Osteocyte (in vitro differentiated cells): ENCODE measurements around the gene ERH. TPM values are rescaled to one million over a fixed set of nuclear protein-coding genes. Genes with fewer than 3 reads are reported as not detected.

ENCODE experiments used
- DNase-seq: peaks from one replicate; pipeline ENCODE4 v3.0.0; 2021; ENCODE audit warnings: mixed read lengths; ENCODE audit not compliant: unreplicated experiment; ENCODE audit errors: extremely low spot score
- H3K27ac Mint-ChIP-seq: one replicate; pipeline ENCODE4 v1.8.0; 2021; ENCODE audit warnings: mild to moderate bottlenecking, mixed read lengths; ENCODE audit not compliant: unreplicated experiment
- H3K27me3 Mint-ChIP-seq: one replicate; pipeline ENCODE4 v1.8.0; 2021; ENCODE audit warnings: mixed read lengths; ENCODE audit not compliant: unreplicated experiment
- H3K36me3 Mint-ChIP-seq: one replicate; pipeline ENCODE4 v1.8.0; 2021; ENCODE audit warnings: mixed read lengths; ENCODE audit not compliant: unreplicated experiment
- H3K4me1 Mint-ChIP-seq: one replicate; pipeline ENCODE4 v1.8.0; 2021; ENCODE audit warnings: mixed read lengths; ENCODE audit not compliant: unreplicated experiment
- H3K4me3 Mint-ChIP-seq: one replicate; pipeline ENCODE4 v1.8.0; 2021; ENCODE audit warnings: mild to moderate bottlenecking, moderate library complexity, mixed read lengths; ENCODE audit not compliant: unreplicated experiment
- H3K9me3 Mint-ChIP-seq: one replicate; pipeline ENCODE4 v1.8.0; 2021; ENCODE audit warnings: mixed read lengths; ENCODE audit not compliant: unreplicated experiment
- CTCF ChIP-seq: fragments of 200-600 bp; sonication (generic); IDR thresholded peaks from 2 replicates; pipeline ENCODE4 v1.5.0; 2021; ENCODE audit warnings: antibody characterized with exemption, mild to moderate bottlenecking, moderate library complexity
- total RNA-seq: library from RNA; stranded (reverse); gene quantifications from 2 replicates; pipeline ENCODE4 v1.2.1, GENCODE V29; 2021

Gene ERH
- total RNA-seq, 1 donor from 2014 or later = 211 TPM

DNA sequence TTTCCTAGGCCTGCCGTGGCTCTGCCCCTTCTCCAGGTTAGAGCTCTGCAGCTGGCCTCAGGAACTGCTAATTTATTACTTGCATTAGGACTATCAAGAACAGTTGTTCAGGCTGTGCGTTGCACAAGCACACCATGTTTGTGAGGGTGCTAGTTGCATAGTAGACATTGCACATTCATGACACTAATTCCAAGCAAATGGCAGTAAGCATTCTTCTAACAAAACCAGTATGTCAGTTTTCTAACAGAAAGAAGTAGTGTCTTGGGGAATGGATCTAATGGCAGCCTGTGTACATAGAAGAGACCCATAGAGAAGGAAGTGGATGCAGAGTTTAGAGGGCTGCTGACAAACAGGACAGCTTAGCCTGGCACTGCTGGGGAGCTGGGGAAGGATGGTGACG is 53.9 kb downstream of the ERH start:
- H3K9me3 Mint-ChIP-seq = no peaks in the 10 kb centered on the region
- DNase-seq = no peak
- H3K4me1 Mint-ChIP-seq = no peaks in the 10 kb centered on the region

DNA sequence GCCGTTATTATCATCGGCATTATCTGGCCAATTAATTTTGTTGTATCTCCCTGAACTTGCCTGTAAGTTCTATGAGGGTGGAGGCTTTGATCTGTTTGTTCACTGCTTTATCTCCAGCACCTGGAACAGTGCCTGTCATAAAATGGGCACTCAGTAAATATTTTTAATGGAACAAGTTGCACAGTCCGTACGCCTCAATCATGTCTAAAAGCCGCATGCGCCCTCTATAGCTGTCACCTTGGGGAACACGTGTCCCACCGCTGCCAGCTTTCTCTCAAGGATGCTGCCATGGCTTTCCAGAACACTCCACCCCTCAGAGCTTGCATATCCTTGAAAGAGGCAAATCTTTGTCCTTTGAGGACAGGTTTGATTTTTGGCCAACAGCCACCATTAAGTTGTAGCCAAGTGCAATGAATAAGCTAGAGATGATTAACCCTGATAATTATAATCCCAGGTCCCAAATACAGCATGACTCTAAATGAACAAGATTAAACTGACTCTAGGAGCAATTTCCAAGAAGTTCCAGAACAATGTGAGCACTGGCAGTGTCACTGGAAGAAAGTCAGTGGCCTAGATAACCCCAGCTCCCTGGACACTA is 55.1 kb downstream of the ERH start:
- DNase-seq = no peak
- H3K9me3 Mint-ChIP-seq = no peaks in the 10 kb centered on the region
- H3K27me3 Mint-ChIP-seq = no peaks in the 10 kb centered on the region
- H3K36me3 Mint-ChIP-seq = no peaks in the 10 kb centered on the region
- no peak overlapping the region for H3K4me3 Mint-ChIP-seq
- TF ChIP-seq CTCF = no peak
- H3K27ac Mint-ChIP-seq = no peak overlapping the region
- no peaks in the 10 kb centered on the region for H3K4me1 Mint-ChIP-seq

More for the DNA sequence above, 53.9 kb downstream of the ERH start:
- Mint-ChIP-seq H3K4me3 (no peak overlapping the region), H3K36me3 (no peaks in the 10 kb centered on the region), H3K27me3 (no peaks in the 10 kb centered on the region), H3K27ac (no peak overlapping the region)
- no peak for TF ChIP-seq CTCF

DNA sequence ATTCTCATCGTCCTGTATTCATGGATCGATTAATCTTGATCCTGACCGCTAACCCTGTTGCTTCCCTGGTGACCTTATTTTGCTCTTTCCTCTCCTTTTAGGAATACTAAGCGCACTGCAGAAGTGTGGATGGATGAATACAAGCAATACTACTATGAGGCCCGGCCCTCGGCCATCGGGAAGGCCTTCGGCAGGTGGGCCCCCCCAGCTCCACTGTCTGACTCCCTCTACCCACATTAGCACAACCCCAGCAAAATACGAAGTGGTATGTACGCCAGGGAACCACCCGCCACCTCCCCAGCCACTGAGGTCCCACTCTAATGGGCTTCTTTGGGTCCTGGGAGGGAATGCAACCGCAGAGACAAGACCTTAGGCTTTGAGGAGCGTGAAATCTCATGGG is 58.7 kb downstream of the ERH start:
- DNase-seq = no peak
- Mint-ChIP-seq H3K27ac (no peak overlapping the region), H3K4me1 (peaks cover 8% of the 10 kb centered on the region), H3K36me3 (no peaks in the 10 kb centered on the region), H3K27me3 (peaks cover 3% of the 10 kb centered on the region), H3K4me3 (no peak overlapping the region), H3K9me3 (no peaks in the 10 kb centered on the region)
- no peak for TF ChIP-seq CTCF

DNA sequence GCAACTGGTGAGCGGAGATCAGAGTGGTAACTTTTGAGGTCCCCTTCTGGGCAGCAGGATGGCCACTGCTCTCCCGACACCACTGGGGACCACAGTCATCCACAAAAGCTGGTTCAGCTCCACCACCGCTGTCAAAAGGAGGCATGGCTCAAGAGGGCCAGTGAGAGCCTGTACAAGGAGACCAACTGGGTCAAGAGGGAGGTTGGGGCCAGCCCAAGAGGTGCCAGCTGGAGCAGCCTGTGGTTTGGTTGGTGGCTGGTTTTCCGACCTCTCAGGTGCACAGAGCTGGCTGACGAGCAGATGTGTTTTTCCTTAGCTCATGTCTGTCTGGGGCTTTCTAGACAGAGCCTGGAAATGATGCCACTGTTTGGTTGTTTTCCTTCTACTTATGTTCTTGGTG is 60.1 kb downstream of the ERH start:
- peaks cover 12% of the 10 kb centered on the region for H3K4me1 Mint-ChIP-seq
- no peaks in the 10 kb centered on the region for H3K9me3 Mint-ChIP-seq
- H3K27ac Mint-ChIP-seq = no peak overlapping the region
- no peak overlapping the region for H3K4me3 Mint-ChIP-seq
- H3K27me3 Mint-ChIP-seq = peaks cover 3% of the 10 kb centered on the region
- TF ChIP-seq CTCF = no peak
- H3K36me3 Mint-ChIP-seq = no peaks in the 10 kb centered on the region
- DNase-seq = no peak

DNA sequence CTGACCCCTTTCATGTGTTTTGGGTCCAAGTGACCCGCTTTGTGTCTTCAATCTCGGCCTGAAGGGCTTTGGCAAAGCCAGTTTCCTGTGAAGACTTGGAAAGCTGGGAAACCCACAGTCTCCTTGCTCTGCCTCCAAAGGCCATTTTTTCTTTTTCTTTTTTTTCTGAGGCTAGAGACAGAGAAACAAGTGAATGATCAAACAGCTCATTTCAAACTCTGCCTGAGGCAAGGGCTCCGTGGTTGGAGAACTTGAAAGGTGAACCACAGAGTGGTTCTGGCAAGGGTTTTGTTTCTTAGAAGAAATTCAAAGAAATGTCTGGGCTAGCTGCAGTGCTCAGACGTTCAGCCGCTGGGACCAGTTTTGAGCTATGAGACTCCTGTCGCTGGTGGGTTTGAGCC is 62.7 kb downstream of the ERH start:
- peaks cover 3% of the 10 kb centered on the region for H3K9me3 Mint-ChIP-seq
- no peaks in the 10 kb centered on the region for H3K36me3 Mint-ChIP-seq
- H3K27ac Mint-ChIP-seq = no peak overlapping the region
- no peak for DNase-seq
- peaks cover 3% of the 10 kb centered on the region for H3K27me3 Mint-ChIP-seq
- H3K4me1 Mint-ChIP-seq = peaks cover 12% of the 10 kb centered on the region
- no peak overlapping the region for H3K4me3 Mint-ChIP-seq
- TF ChIP-seq CTCF = no peak
